Measurements from ENCODE around the gene TBC1D3B. TPM values are rescaled to one million over a fixed set of nuclear protein-coding genes. Genes with fewer than 3 reads are reported as not detected.
"Not testable (repeated sequence)": the region's sequence is repeated elsewhere in the genome, so short reads cannot be mapped to it uniquely, and the experiment has no call there.

TBC1D3B gene
- total and polyA plus RNA-seq, 10 of the 15 experiments (the other 5 are each of a cell fraction or from before 2014, with no cell fraction given), result 0.67 to 8.5 (median 1.7) TPM; not detected in 2

DNA sequence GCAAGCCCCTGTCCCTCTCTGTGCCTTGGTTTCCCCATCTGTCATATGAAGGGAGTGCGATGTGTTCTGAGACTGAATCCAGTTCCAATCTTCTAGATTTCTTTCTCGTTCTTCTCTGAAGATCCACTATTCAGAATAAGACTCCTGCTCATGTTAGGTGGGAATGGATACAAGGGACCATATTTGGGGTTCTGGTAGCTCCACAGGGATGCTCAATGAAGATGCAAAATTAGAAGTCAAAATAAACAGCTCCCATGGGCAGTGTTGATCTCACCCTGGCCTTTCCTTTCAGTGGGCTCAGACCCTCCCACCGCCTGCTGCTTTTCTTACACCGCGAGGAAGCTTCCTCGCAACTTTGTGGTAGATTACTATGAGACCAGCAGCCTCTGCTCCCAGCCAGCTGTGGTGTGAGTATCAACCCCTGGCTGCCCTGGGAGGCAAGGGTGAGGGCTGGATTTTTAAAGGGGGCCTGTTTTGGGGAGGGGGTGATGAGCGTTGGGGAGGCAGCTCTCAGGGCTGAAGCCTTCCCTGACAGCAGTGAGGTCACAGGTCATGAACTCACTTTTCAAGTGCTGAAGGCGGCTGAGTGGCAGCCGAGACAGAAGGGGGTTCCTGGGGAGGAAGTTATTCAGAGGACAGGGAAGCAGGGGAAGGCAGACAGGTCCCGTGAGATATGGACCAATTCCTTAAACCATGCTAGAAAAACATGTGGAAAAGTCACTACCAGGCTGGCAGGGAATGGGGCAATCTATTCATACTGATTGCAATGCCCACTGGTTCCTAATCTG is 35.2 kb upstream of the TBC1D3B start:
- H3K9me3 ChIP-seq (replicated peaks; ENCODE audit: control insufficient read depth, insufficient read depth, low read length); H4K20me1 ChIP-seq (ENCODE audit: control insufficient read depth, insufficient read depth); H3K4me1 ChIP-seq (ENCODE audit: control insufficient read depth, insufficient read depth, low read length); H3K9ac ChIP-seq (ENCODE audit: control insufficient read depth, insufficient read depth, low read length); DNase-seq (ENCODE audit: low read depth, low spot score); H3K4me3 ChIP-seq; H3K36me3 ChIP-seq (ENCODE audit: control insufficient read depth in 2 of 2, insufficient read depth in 2 of 2, low read length in 1 of 2); CTCF ChIA-PET; FAIRE-seq; BruUV-seq (replicated peaks); H2AFZ ChIP-seq (ENCODE audit: control insufficient read depth, low read depth, low read length); H3K27ac ChIP-seq (ENCODE audit: control insufficient read depth, insufficient read depth); H3K27me3 ChIP-seq (replicated peaks in 1 of 2; ENCODE audit: control insufficient read depth in 2 of 2, insufficient read depth in 2 of 2, low read length in 1 of 2); intact Hi-C loops (cut with micrococcal nuclease; ENCODE audit: unreplicated experiment); H3K79me2 ChIP-seq (ENCODE audit: control insufficient read depth, insufficient read depth, low read length); in situ Hi-C loops (cut with MboI): not testable (repeated sequence)
- peak; percentile 32 for ATAC-seq
- RAD21 ChIA-PET (ENCODE audit: unreplicated experiment), result interaction anchor here (0.7 kb wide), 1 partner anchor 29 kb away, joined by 3 read pairs; no protein-coding TSS in a partner anchor
- 21% methylated on average over 4 of the region's 10 CpGs for WGBS (ENCODE audit: insufficient coverage, insufficient replicate concordance, low lambda C conversion rate, missing lambda C conversion rate)
- H3K4me2 ChIP-seq (ENCODE audit: control insufficient read depth, insufficient read depth), result peak overlapping the region; percentile 13; the same call in 1 of the 2 replicates
- SMC1A ChIA-PET (ENCODE audit: uncharacterized antibody, unreplicated experiment), result interaction anchor here (0.8 kb wide), 1 partner anchor 13 kb away, joined by 3 read pairs; no protein-coding TSS in a partner anchor
- TF ChIP-seq, protein P1, sequence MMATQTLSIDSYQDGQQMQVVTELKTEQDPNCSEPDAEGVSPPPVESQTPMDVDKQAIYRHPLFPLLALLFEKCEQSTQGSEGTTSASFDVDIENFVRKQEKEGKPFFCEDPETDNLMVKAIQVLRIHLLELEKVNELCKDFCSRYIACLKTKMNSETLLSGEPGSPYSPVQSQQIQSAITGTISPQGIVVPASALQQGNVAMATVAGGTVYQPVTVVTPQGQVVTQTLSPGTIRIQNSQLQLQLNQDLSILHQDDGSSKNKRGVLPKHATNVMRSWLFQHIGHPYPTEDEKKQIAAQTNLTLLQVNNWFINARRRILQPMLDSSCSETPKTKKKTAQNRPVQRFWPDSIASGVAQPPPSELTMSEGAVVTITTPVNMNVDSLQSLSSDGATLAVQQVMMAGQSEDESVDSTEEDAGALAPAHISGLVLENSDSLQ (IDR thresholded peaks at IDR 0.05), result 0 out of 2 replicates have a peak, but pooled peaks have one; percentile 13
- POLR2A ChIA-PET, result interaction anchor here (0.6 to 1.4 kb wide), 3 partner anchors 15 to 65 kb away, joined by 3 to 5 read pairs (median 5); partner anchors contain the start of genes CCL3L1 and CCL3L3
